ENCODE measurements around the gene GRIP2. TPM values are rescaled to one million over a fixed set of nuclear protein-coding genes. Genes with fewer than 3 reads are reported as not detected.

Gene GRIP2
- total RNA-seq, 2 experiments from 2014 or later = not detected

- DNase-seq (ENCODE audit: low spot score) = no peak
- H3K9me3 ChIP-seq (ENCODE audit: low read length) = no peaks in the 10 kb centered on the region
- no peak overlapping the region for H2AFZ ChIP-seq (ENCODE audit: low read length)
- no peak overlapping the region for H3K4me2 ChIP-seq (ENCODE audit: low read length)
- no peaks in the 10 kb centered on the region for H3K9me2 ChIP-seq (ENCODE audit: insufficient read depth, low read length)
- H3K4me3 ChIP-seq (ENCODE audit: low read depth, low read length, poor library complexity, severe bottlenecking) = no peak overlapping the region
- no peaks in the 10 kb centered on the region for H4K20me1 ChIP-seq (ENCODE audit: insufficient read depth, low read length)
- no peaks in the 10 kb centered on the region for H3K79me2 ChIP-seq (ENCODE audit: insufficient read depth, low read depth, low read length)
- intact Hi-C loops (cut with micrococcal nuclease; ENCODE audit: unreplicated experiment) = no loop called here
- no peak overlapping the region for H3K27ac ChIP-seq (ENCODE audit: low read depth, low read length, poor library complexity, severe bottlenecking)
- TF ChIP-seq CTCF (conservative IDR thresholded peaks at IDR 0.05; ENCODE audit: low read length) = no peak
- TF ChIP-seq EZH2phosphoT487 (IDR thresholded peaks at IDR 0.05; ENCODE audit: borderline replicate concordance, low read depth, low read length) = no peak
- ChIA-PET CTCF (ENCODE audit: unreplicated experiment) (interaction anchor here (0.6 kb wide), 1 partner anchor 317 kb away, joined by 3 read pairs; no protein-coding TSS in a partner anchor), POLR2A (interaction anchor here (1.1 kb wide), 1 partner anchor 8 kb away, joined by 4 read pairs; no protein-coding TSS in a partner anchor)
- BruUV-seq (replicated peaks) = no TSS peak
- H3K4me1 ChIP-seq (ENCODE audit: insufficient read depth, low read length, poor library complexity, severe bottlenecking) = no peaks in the 10 kb centered on the region
- peaks cover 96% of the 10 kb centered on the region for H3K36me3 ChIP-seq (ENCODE audit: insufficient read depth, low read length)
These were observed 64.5 kb downstream of the GRIP2 start for GRCh38 chr3:14475621-14476020.

GRCh38 chr3:14474363-14475081 lies 65.6 kb downstream of the GRIP2 start:
- no peak overlapping the region for H3K27ac ChIP-seq (ENCODE audit: low read depth, low read length, poor library complexity, severe bottlenecking)
- no peaks in the 10 kb centered on the region for H3K9me2 ChIP-seq (ENCODE audit: insufficient read depth, low read length)
- H2AFZ ChIP-seq (ENCODE audit: low read length) = no peak overlapping the region
- H3K79me2 ChIP-seq (ENCODE audit: insufficient read depth, low read depth, low read length) = no peaks in the 10 kb centered on the region
- DNase-seq (ENCODE audit: low spot score) = no peak
- no peak for TF ChIP-seq CTCF (conservative IDR thresholded peaks at IDR 0.05; ENCODE audit: low read length)
- no peak for TF ChIP-seq EZH2phosphoT487 (IDR thresholded peaks at IDR 0.05; ENCODE audit: borderline replicate concordance, low read depth, low read length)
- POLR2A ChIA-PET = no interaction called here
- intact Hi-C loops (cut with micrococcal nuclease; ENCODE audit: unreplicated experiment) = no loop called here
- BruUV-seq (replicated peaks) = no TSS peak
- CTCF ChIA-PET (ENCODE audit: unreplicated experiment) = no interaction called here
- peaks cover 96% of the 10 kb centered on the region for H3K36me3 ChIP-seq (ENCODE audit: insufficient read depth, low read length)
- no peaks in the 10 kb centered on the region for H4K20me1 ChIP-seq (ENCODE audit: insufficient read depth, low read length)
- H3K4me1 ChIP-seq (ENCODE audit: insufficient read depth, low read length, poor library complexity, severe bottlenecking) = no peaks in the 10 kb centered on the region
- H3K4me2 ChIP-seq (ENCODE audit: low read length) = no peak overlapping the region
- H3K9me3 ChIP-seq (ENCODE audit: low read length) = no peaks in the 10 kb centered on the region
- no peak overlapping the region for H3K4me3 ChIP-seq (ENCODE audit: low read depth, low read length, poor library complexity, severe bottlenecking)

GRCh38 chr3:14473411-14473891 lies 66.7 kb downstream of the GRIP2 start:
- ChIA-PET CTCF (ENCODE audit: unreplicated experiment) (no interaction called here), POLR2A (no interaction called here)
- BruUV-seq (replicated peaks) = no TSS peak
- H2AFZ ChIP-seq (ENCODE audit: low read length) = no peak overlapping the region
- no peaks in the 10 kb centered on the region for H3K79me2 ChIP-seq (ENCODE audit: insufficient read depth, low read depth, low read length)
- no peaks in the 10 kb centered on the region for H3K4me1 ChIP-seq (ENCODE audit: insufficient read depth, low read length, poor library complexity, severe bottlenecking)
- no peak for TF ChIP-seq CTCF (conservative IDR thresholded peaks at IDR 0.05; ENCODE audit: low read length)
- TF ChIP-seq EZH2phosphoT487 (IDR thresholded peaks at IDR 0.05; ENCODE audit: borderline replicate concordance, low read depth, low read length) = no peak
- H3K4me2 ChIP-seq (ENCODE audit: low read length) = no peak overlapping the region
- no peaks in the 10 kb centered on the region for H3K9me3 ChIP-seq (ENCODE audit: low read length)
- no peaks in the 10 kb centered on the region for H3K9me2 ChIP-seq (ENCODE audit: insufficient read depth, low read length)
- intact Hi-C loops (cut with micrococcal nuclease; ENCODE audit: unreplicated experiment) = no loop called here
- no peak for DNase-seq (ENCODE audit: low spot score)
- H3K27ac ChIP-seq (ENCODE audit: low read depth, low read length, poor library complexity, severe bottlenecking) = no peak overlapping the region
- no peak overlapping the region for H3K4me3 ChIP-seq (ENCODE audit: low read depth, low read length, poor library complexity, severe bottlenecking)
- H4K20me1 ChIP-seq (ENCODE audit: insufficient read depth, low read length) = no peaks in the 10 kb centered on the region
- H3K36me3 ChIP-seq (ENCODE audit: insufficient read depth, low read length) = peaks cover 96% of the 10 kb centered on the region

Data from OCI-LY7 (cell line).